Activated CD8-positive, alpha-beta memory T cell treated with anti-CD3 and anti-CD28 coated beads, Interleukin-2, amount 50 U/mL, for 4 hours (primary cell): ENCODE results near the gene FOXL2NB.

Source experiments
- DNase-seq: peaks from one replicate; pipeline ENCODE4 v3.0.0-alpha.2; 2020

Gene FOXL2NB

DNA sequence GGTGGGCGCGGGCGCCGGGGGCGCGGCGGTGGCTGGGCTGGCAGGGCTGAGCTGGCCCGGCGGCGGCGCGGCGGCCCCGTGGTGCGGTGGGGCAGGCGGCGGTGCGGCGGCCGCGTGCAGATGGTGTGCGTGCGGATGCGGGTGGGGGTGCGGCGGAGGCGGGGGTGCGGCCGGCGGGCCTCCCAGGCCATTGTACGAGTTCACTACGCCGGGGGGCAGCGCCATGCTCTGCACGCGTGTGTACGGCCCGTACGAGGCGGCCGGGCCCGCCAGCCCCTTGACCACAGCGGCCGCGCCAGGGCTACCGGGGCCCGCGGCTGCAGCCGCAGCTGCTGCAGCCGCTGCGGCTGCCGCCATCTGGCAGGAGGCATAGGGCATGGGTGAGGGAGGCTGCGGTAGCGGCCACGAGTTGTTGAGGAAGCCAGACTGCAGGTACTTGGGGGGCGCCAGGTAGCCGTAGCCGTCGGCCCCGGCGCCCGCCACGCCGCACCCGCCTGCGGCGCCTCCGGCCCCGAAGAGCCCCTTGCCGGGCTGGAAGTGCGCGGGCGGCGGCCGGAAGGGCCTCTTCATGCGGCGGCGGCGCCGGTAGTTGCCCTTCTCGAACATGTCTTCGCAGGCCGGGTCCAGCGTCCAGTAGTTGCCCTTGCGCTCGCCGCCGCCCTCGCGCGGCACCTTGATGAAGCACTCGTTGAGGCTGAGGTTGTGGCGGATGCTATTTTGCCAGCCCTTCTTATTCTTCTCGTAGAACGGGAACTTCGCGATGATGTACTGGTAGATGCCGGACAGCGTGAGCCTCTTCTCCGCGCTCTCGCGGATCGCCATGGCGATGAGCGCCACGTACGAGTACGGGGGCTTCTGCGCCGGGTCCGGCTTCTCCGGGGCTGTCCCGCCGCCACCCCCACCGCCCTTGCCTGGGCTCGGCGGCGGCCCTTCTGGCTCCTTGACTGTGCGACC, 1.0 kb upstream of the FOXL2NB start:
- no peak for DNase-seq

DNA sequence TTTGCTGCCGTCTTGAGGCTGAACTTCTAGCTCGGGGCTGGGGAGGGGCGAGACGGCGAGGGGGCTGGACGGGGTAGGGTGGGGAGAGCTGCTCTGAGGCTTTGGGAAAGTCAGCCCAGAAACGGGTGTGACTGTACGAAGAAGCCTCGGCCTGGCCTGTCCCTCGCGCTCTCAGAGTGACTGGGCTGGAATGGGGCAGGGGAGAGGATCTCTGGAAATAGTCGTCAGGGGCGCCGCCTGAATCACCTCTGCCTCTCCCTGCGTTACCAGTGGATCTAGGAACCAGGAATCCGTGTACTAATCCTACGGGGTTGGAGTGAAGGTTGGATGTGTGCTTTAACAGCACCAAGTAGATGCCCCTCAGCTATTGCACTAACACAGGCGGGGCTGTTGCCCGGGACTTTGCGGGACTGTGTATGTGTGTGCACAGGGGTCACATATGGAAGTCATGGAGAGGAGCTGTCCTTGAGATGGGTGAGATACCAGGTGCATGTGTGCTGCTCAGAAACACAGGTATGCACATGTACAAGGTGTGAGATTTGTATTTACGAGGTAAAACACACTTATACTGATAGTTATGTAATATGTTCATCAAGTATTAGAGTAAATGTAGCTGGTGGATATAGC, 591 bp downstream of the FOXL2NB start:
- DNase-seq = no peak

DNA sequence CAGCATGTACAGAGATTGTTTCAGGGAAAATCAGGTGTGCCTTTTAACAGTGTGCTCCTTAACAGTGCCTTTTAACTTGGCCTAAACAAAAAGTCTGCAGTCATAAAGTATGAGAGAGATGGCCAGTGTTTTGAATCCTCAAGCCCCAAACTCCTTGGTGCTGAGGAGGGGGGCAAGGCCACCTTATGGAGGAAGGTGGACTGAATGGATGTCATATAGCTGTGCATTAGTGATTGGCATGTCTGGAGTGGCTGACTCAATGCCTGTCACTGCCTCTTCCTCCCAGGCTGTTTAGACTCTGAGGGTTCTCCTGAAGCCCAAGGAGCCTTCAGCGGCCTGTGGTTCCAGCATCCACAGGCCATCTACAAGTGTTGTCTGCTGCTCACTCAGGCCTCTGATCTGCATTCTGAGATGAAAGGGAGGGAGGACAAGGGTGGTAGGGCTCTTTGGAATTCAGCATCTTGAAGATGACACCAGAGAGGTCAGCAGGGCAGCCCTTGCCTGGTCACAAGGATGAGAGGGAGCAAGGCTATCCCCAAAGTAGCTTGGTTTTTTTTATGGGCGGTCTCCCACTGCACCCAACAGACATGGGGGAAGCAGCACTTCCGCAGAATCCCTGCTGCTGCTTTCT, 1.5 kb downstream of the FOXL2NB start:
- DNase-seq = no peak

DNA sequence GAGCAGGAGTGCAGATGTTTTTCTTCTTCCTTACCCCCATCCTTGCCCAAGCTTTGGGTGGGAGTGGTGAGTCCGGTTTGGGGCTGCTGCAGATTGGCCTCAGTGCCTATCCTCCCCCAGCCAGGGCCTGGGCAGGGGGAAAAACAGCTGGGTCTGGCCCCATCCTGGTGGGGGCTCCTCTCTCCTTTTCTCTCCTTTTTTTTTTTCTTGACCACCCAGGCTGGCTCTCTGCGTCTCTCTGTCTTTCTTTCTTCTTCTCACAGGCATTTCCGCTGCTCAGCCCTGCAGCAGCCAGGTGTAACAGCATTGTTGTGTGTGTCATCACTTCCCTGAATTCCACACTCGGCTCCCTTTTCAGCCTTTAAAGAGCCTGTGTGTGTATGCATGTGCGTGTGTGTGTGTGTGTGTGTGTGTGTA, 2.0 kb downstream of the FOXL2NB start:
- DNase-seq = no peak

DNA sequence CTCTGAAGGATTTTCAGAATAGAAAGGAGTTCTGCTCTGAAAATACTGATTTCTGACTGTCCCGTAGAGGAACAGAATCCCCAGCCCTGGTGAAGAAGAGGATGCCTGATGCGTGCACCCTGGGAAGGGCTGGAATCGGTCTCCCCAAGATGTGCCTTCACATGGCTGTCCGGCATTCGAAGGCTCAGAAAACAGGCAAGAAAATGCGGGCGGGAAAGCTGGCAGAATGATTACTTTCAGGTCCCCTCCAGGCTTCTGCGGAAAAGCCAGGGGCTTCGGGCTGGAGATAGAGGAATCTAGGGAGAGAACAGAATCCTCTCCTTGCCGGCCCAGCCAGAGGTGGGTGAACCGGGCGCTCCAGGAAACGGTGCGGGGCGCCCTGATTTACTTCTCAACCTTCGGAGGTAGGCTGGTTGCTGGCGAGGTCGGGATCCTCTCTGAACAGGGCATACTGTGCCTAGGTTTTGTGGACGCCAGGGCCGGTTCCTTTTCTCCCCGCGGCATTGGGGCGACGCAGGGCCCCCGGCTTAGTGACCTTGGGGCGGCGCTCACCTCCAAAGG, 2.5 kb downstream of the FOXL2NB start:
- no peak for DNase-seq

DNA sequence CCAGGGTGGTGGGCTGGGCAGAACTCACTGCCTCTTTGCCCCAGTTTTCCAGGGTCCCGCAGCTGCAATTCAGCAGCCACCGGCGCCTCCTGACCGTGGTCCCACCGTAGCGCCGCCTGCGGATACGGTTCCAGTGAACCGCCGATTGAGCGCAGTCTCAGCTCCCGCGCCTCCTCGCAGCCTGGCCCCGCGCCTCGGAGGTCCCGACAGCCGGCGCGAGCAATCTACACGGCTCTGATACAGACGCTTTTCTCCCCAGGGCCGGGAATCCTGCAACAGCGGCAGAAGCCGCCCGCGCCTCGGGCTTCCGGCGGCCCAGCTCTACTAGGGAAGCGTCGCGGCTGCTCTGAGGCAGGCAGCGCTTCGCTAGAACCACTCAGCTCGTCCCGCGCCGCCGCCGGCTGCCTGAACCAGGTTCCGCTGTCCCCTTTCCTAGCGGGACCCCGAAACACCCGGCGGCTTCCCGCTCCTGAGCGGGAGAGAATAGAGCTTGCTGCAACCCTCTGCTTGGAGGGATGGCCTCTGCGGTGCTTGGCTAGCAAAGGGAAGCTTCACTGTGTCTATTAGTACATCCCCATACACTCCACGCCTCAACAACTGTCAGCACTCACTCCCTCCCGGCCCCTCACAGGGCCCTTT, 3.1 kb downstream of the FOXL2NB start:
- DNase-seq = no peak

DNA sequence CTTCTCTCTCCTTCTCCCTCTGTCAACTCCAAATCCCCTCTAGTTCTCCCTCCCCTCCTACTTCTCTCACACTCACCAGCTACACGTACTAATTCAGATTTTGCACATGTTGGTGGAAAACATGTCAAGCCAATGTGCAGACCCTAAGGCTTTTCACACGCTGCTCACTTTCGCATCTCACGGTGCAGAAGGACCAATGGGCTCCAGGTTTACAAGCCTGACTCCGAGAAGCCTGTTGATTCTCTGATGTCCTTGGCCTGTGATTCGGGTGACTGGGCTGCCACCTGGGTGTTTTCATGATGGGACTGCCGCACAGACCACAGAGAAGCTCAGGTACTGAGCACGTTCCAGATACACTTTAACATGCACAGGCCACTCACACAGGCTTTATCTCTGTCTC, 3.7 kb downstream of the FOXL2NB start:
- DNase-seq = no peak

DNA sequence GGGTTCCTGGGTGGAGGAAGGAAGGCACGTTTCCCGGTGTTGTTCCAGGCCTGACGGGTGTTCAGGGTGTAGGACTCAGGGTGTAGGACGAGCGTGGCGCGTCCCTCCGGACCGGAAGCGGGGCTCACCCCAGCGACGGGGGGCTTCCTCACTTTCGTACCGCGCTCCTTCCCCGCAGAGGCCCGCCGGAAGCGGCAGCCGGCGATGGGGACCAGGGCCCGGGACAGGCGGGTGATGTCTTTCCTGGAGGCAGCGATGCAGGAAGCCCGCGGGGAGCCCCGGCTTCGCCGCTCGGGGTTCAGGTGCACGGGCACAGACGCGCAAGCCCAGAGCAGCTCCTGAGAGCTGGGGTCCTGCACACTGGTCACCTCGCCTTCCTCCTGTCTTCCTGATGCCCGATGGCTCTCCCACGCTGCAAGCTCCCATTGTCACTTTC, 13.4 kb downstream of the FOXL2NB start:
- DNase-seq = no peak

DNA sequence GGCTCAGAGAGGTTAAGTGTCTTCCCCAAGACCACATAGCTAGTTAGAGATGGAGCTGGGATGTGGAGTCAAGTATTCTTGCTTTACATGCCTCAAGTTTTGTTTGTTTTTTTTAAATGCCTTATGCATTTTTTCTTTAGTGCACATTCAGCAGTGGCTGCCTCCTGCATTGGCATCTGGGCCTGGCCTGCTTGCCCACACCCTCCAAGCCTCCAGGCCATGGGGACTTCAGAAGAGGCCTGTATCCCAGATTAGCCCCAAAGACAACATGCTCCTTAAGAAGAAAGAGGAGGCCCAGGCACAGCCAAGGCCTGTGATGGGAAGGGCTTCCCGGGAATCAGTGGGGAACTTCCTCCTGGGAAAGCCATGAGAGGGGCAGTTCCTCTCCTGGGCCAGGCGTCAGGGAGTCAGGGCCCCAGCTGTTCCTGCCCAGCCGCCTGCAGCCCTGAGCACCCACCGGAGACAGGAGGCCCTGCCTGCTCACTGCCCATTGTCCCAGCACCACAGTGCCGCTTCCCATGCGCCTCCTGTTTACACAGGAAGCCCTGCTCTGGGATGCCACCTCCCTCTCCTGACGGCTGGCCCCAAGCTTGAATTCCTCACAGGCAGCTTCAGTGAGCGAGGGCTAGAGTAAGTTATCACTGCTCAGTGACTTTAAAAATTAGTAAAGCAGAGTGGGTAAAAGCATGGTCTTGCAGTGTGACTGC, 16.0 kb downstream of the FOXL2NB start:
- no peak for DNase-seq

DNA sequence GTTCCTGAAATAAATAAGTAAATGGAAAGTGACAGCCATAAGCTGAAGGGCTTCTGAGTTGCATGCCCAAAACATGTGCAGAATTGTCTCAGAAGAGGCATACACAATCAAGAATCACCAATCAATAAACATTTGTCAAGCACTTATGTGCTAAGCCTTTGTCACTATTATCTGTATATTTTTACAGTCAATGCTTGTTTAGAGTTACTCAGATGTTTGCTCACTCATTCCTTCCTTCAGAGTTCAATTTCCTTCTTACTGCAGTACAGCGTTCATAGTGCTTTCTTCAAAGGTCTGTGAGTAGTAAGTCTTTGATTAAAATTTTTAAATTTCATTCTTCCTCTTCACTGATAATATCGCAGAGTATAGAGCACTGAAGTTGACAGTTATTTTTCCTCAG, 17.2 kb downstream of the FOXL2NB start:
- no peak for DNase-seq

DNA sequence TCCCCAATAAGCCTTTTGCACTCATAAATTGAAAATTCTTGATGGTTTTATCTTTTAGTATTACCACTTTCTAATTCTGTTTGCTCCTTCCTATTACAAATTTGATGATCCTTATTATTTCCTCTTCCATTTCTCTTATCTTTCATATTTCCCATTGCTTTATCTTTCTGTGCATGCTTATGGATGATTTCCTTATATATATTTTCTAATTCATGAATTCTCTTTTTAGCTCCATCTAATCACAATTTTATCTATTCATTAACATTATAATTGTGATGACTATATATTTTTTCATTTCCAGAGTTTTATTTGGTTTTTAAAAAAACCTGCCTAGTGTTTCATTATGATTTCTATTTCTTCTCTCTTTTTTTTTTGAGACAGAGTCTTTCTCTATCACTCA, 17.9 kb downstream of the FOXL2NB start:
- no peak for DNase-seq

DNA sequence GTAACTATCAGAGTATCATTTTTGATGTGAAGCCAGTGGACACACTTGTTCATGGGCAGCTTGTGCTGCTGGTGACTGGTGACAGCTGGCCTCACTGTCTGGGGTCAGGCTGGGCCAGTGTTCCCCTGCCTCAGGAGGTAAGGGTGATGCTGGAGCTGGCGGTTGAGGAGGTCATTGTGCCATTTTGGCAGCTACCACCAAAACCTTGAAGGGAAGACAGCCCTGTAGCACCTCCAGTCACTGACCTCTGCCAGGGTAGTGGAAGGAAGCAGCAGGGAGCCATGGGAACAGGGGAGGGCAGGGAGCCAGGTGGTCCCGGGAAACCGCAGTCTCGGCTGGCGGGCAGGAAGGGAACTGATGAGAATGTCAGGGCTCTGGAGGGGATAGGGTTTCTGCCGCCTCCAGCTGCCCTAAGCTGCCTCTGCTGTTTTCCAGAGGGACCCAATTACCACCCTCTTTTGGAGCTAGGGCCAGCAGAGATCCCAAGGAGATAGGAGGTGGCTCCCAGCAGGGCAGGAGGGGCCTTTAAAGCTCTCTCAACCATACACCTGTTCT, 24.8 kb downstream of the FOXL2NB start:
- no peak for DNase-seq

DNA sequence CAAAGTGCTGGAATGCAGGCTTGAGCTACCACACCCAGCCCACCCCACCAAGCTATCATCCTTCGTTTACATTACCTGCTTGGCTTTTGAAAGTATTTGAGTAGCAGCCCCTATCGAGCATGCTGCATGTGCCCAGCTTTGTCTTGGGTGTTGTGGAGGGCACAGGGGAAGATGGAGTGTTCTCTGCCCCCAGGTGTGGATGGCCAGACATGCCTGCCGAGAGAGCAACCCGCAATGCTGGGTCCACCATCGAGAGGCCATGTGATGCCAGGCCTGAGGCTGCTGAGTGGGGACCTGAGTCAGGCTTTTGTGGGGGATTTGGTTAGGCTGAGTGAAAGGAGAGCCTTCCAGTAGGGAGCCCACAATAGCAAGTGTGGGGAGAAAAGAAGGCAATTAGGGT, 25.9 kb downstream of the FOXL2NB start:
- DNase-seq = no peak

DNA sequence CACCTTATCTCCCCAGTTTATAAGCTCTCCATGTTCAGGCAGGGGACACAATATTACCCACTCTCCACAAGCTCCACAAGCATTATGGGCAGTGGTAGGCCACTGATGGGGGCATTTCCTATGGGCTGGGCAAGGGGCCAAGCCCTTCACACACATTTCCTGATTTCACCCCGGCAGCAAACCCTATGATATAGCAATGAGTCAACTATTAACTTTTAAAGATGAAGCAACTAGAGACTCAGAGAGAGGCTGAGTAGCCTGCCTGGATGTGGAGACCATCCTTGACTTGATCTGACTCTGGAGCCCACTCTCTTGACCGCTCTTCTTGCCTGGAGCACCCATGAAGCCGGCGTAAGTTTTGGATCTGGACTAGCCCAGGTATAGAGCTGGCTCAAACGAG, 27.4 kb downstream of the FOXL2NB start:
- DNase-seq = no peak

DNA sequence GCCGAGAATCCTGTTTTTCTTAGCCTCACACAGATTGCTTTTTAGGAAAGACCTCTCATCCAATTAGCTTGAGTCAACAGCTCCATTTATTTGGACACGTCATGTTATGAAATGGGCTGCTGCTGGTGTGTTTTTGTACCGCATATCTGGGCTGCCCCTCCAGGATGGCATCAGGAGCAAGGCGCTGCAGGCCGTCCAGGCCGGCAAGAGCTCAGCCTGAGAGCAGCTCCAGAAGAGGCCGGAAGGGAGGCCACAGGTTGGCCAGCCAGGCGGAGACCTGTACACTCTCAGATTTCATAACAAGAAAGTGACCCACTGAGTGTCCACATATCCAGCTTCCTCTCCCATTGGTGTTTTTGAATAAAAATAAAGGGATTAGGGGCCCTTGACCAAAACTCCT, 28.3 kb downstream of the FOXL2NB start:
- no peak for DNase-seq

DNA sequence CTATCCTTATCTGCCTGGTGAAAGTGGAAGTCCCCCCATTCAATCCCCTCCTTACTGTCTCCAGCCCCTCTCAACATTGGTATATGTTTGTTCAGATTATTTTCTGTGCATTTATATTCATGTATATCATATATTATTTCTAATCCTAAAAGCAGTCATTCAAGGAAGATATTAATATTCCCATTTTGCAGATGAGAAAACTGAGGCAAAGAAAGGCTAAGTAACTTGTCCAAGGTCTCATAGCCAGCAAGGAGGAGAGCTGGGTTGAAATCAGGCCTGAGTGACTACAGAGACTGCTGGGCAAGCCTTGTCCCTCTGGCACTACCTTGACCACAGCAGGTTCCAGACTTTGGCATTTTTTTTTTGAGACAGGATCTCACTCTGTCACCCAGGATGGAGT, 29.0 kb downstream of the FOXL2NB start:
- no peak for DNase-seq

DNA sequence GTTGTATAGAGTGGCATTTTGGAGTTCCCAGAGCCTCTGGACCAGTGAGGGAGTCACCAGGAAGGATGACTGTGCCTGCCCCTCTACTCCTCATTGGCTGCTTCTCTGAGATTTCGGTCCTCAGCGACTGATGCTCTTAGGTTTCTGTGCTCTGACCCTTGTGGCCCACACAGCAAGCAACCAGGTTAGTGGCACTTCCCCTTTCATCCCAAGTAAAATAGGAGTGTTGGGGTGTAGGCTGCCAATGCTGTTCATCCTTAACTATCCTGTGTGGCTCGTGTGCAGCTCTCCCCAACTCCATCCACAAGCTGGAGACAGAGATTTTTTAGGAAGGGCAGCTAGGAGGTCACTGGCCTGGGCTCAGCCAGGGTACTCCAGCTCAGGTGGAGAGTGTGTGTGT, 37.8 kb downstream of the FOXL2NB start:
- no peak for DNase-seq

DNA sequence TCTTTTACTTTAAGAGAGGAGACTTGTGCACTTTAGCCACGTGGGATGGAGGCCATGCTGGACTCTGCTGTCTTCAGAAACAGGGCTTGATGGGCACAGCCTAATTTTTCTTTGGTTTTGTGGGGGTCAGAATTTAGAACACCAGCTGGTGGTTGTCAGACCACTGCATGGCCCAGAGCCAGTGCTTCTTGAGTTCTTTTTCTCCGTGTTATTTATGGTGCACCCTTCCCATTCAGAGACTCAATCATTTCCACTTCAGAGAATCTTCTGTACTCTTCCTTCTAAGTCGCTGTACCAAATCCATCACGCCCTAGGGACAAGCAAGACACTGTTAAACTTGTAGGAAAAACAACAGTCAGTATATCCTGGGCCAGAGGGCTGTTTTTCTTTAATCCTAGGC, 38.9 kb downstream of the FOXL2NB start:
- no peak for DNase-seq

DNA sequence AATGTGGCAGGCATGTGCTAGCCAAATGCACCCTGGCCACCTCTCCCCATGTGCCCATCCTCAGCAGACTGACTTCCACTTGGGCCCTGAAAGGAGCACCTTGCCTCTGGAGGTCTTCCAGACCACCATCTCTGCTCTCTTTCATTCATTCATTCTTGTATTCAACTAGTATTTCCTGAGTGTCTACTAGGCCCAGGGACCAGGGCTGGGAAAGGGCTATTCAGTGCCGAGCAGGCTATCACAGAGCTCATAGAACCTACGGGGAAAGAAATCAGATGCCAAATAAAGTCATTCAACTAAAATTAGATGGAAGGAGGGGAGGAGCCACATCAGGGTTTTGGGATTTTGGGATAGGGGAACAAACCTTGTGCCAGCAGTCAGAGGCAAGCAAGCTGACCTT, 40.2 kb downstream of the FOXL2NB start:
- no peak for DNase-seq

DNA sequence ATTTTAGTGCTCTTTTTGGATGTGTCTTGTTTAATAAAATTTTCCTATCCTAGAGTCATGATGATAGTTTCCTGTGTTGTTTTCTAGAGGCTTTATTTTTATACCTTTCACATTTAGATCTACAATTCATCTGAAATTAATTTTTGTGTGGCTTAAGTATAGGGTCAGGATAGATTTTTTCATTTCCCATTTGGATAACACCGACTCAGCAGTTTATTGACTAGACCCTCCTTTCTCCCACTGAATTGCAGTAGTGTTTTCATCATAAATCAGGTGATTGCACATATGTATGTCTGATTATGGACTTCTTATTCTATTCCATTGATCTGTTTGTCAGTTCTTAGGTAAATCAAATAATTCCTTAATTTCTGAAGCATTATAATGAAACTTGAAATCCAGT, 48.7 kb downstream of the FOXL2NB start:
- DNase-seq = no peak
